Keratinocyte (primary cell): ENCODE measurements around the gene COPG2.
"Not testable (repeated sequence)": the region's sequence is repeated elsewhere in the genome, so short reads cannot be mapped to it uniquely, and the experiment has no call there.

Source experiments
- CTCF ChIP-seq, 3 experiments: IDR thresholded peaks in 1 of 3; conservative IDR thresholded peaks in 1 of 3; optimal IDR thresholded peaks in 1 of 3; 2 replicates in 2 of 3; 3 replicates in 1 of 3; pipeline versions ENCODE3 to v1.5.1; 2011; ENCODE audit warnings: low read length in 3 of 3, mild to moderate bottlenecking in 3 of 3, moderate library complexity in 2 of 3, control low read depth in 1 of 3, inconsistent platforms in 1 of 3; ENCODE audit not compliant: insufficient read depth in 2 of 3; ENCODE audit errors: extremely low read depth in 1 of 3
- EZH2 ChIP-seq: IDR thresholded peaks from one replicate; pipeline ENCODE4 v1.6.1; 2012; ENCODE audit warnings: inconsistent platforms, mild to moderate bottlenecking, low read length, moderate library complexity

DNA sequence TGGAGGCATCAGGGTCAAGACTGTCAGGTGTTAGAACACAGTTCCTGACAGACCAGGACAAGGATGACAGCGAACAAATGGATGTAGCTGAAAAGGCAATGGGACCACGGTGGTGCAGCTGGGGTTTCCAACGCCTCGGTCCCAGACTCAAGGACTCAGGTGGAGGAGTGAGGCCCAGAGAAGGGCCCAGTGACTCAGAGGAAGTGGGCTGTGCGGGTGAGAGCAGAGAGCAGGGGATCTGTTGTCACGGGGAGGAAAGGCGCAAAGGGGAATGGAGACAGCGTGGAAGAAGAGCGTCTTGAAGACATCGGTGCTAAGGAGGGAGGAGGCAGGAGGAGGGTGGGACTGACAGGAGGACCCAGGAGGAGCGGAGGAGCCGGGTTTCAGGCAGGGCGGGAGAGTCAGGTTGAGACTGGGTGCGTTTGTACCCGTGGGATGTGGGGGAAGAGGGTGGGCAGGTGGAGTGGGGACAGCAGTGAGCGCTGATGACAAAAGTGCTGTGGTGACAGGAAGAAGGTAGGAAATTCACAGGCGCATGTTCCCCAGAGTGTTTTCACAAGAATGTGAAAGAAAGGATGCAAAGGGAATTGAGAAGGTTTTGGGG is 140.7 kb downstream of the COPG2 start:
- not testable (repeated sequence) for TF ChIP-seq CTCF (optimal IDR thresholded peaks at IDR 0.05 in 1 of 3, IDR thresholded peaks at IDR 0.05 in 1 of 3, conservative IDR thresholded peaks at IDR 0.05 in 1 of 3; ENCODE audit: extremely low read depth in 1 of 3, insufficient read depth in 2 of 3, low read length in 3 of 3); EZH2
